Measurements from ENCODE around the gene DICER1.
A peak's percentile ranks its signal among the peaks of the same experiment; 100 is the strongest.
"Not testable (repeated sequence)": the region's sequence is repeated elsewhere in the genome, so short reads cannot be mapped to it uniquely, and the experiment has no call there.

Gene DICER1

GRCh38 chr14:95146079-95146771 lies 11.1 kb downstream of the DICER1 start:
- no peak for DNase-seq (ENCODE audit: low spot score)

GRCh38 chr14:95144849-95145248 lies 12.5 kb downstream of the DICER1 start:
- no peak for DNase-seq (ENCODE audit: low spot score)

DNA sequence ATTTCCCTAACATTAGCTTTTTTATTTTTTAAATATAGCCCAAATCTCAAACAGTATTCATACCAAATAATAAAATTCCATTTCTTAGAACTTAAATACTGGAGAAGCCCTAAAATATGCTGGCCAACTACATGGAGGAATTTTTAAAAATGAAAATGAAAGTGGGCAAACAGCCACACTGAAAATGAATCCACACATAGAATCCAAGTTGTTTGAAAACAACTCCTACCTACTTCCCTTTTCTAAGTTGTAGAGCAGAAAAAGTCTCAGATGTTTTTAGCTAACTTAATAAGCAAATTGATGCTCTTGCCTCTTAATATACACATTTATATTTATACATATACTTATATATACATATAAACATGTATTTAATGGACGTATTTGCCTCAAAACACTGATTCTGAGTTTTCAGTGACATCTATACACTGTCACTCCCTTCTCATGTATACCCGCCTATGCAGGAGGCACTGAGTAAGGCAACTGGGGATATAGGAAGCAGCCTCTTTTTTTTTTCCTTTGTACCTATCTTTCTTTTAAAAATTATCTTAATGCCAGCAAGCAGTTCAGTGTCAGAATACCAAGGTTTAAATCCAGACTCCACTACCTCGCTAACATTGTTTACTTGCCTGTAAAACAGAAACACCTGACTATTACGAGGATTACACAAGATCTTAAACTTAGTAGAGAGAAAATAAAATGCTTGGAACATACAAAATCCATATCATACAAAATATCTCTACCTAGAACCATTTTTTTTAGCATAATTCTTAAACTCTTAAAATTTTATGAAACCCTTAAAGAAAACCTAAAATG lies 13.3 kb downstream of the DICER1 start:
- DNase-seq (ENCODE audit: low spot score), result no peak

DNA sequence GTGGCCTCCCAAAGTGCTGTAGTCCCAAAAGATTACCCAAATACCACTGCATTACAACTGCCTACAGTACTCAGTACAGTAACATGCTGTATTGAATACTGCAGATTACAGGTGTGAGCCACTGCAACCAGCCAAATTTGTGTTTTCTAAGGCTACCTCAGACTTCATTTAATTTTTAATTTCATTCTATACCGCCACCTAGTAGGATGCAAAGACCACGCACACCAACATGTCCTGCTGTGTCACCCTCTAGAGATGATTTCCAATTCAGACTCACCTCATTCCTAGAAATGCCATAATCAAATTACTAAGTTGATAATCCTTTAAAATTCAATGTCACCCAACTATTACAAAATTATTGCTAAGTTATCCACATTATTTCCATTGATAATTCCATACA lies 15.1 kb downstream of the DICER1 start:
- DNase-seq (ENCODE audit: low spot score), result no peak

GRCh38 chr14:95141684-95142083 lies 15.6 kb downstream of the DICER1 start:
- no peak for DNase-seq (ENCODE audit: low spot score)

GRCh38 chr14:95140060-95140858 lies 17.1 kb downstream of the DICER1 start:
- peak; percentile 48 for DNase-seq (ENCODE audit: low spot score)

- no peak for DNase-seq (ENCODE audit: low spot score)
These were observed 18.5 kb downstream of the DICER1 start for GRCh38 chr14:95138876-95139275.

DNA sequence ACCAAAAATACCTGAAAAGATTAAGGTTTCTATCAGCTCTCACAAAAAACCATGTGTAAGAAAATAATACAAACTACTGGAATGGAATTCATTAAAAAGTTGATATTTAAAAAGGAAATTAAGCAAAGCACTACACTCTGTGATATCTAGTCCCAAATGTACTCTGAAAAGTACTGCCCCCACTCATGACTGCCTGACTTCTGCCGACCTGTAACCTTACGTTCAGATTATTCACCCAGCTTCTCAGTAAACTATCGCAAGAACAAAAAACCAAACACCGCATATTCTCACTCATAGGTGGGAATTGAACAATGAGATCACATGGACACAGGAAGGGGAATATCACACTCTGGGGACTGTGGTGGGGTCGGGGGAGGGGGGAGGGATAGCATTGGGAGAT lies 18.9 kb downstream of the DICER1 start:
- not testable (repeated sequence) for DNase-seq (ENCODE audit: low spot score)

GRCh38 chr14:95137804-95138167 lies 19.5 kb downstream of the DICER1 start:
- DNase-seq (ENCODE audit: low spot score), result no peak

DNA sequence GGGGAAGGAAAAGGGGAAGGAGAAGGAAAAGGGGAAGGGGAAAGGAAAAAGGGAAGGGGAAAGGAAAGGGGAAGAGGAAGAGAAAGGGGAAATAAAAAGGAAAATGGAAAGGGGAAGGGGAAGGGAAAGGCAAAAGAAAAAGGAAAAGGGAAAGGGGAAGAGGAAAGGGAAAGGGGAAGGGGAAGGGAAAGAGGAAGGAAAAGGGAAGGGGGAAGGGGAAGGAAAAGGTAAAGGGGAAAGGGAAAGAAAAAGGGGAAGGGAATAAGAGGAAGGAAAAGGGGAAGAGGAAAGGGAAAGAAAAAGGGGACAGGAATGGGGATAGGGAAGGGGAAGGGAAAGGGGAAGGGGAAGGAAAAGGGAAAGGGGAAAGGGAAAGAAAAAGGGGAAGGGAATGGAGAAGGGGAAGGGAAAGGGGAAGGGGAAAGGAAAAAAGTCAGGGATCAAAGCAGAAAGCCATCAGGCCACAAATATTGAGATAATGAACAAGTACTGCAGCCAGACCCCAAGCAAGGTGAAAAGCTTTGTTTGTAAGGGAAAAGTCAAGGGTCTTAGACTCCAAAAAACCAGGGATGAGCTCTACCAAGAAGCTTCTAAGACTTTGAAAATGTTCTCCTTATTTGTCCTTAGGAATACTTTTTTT lies 20.0 kb downstream of the DICER1 start:
- DNase-seq (ENCODE audit: low spot score), result no peak

DNA sequence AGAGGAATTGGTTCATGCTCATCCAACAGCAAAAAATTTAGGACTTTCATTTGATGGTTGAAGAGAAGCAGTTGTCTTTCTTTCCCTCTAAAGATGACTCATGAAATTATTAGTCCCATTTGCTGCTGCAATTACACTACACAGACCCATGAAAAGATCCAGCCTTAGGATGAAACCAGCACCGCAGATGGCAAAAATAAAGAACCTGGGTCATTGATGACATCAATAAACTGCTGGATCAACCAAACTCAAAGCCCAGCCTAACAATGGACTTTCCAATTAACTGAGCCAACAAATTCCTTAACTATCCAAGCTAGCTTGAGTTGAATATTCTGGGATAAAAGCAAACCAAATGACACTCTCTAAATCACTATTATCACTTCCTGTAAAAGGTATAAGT lies 20.7 kb downstream of the DICER1 start:
- DNase-seq (ENCODE audit: low spot score), result no peak

DNA sequence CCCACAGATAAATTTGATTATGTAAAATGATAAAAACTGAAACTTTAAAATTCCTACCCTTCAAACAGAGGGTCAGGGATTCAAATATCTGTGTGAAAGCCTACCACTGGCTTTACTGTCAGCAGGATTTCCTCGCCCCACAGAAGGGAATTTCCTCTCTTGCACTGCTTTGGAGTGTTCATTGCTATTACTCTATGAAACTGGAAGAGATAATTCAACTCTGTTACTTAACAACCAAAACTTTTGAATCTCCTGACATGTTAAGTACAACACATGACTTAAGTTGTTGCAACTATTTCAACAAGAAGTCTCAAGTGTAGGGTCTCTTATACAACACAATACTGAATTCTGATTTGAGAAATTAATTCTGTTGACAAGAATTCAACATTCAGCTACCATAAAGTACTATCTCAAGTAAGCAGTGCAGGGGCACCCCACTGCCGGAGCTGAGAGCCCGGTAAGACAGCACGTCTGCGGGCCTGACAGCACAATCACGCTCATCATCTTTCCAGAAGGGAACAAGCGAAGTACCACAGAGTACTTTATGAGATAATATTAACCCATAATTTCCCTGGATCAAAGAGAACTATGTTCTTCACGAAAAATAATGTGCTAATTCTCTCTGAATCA lies 22.9 kb downstream of the DICER1 start:
- DNase-seq (ENCODE audit: low spot score), result no peak

GRCh38 chr14:95133282-95133681 lies 24.0 kb downstream of the DICER1 start:
- DNase-seq (ENCODE audit: low spot score), result no peak

DNA sequence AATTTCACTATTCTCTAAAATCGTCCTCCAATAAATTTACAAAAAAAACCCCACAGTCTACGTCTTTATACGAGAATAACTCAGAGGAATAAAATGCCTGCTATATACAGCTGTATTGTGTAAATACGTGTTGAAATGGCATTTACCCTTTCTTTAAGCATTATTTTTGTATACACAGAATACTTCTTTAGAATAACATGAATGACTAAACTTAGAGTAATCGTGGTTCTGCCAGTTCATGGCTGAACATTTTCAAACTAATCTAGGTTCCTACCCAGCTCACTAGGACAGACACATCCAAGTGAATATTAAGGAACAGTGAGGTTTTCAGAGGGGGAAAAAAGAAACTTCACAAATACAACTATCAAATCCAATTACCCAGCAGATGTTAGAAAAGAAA lies 24.6 kb downstream of the DICER1 start:
- DNase-seq (ENCODE audit: low spot score), result no peak

- DNase-seq (ENCODE audit: low spot score), result no peak
These were observed 26.8 kb downstream of the DICER1 start for GRCh38 chr14:95130549-95130948.

DNA sequence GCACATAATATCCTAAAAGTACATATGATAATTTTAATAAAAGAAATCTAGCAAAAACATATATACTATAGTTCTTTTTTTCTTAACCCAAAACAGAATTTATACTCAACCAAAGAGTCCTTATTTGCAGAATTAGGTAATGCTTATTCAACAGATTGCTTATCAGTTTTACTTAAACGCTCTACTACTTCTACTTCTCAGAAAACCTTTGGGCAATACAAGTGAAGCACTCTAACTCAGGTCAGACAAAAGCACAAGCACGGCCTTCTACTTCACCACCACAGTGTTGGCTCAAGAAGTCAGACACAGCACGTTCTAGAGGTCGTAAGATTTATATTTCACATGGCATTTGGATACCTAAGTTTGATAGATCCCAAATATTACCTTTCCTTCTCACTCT lies 29.2 kb downstream of the DICER1 start:
- DNase-seq (ENCODE audit: low spot score), result no peak

DNA sequence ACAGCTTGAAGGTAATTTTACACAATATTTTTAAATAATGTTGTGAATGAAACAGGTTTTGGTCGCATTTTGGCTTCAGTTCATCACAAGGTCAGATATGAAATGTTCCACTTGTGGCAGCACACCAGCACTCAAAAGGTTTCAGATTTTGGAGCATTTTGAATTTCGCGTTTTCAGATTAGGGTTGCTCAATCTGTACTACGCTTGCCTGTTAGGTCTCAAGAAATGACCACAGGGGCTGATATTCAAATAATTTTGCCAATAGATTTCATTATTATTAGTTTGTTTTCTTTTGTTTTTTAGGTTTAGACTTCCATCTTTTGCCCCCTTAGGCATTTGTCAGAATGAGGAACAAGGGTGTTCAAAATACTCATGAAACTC lies 29.8 kb downstream of the DICER1 start:
- no peak for DNase-seq (ENCODE audit: low spot score)

- DNase-seq (ENCODE audit: low spot score), result no peak
These were observed 30.3 kb downstream of the DICER1 start for GRCh38 chr14:95126906-95127530.

DNA sequence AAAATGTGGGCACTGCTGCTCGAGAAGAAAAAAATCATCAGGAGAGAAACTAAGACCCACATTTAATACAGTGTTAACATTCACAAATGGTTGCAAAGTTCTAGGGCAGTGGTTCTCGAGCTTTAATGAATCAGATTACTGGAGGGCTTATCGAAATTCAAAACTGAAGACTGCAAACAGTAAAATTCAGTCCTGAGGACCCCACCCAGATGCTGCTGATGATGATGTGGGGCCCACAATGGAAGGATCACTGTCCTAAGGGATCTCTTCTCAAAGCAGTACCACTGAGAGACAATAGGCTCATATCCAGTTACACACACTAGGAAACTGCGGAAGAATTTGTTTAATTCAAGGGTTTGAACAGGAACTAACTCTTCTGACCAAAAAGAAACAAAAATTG lies 31.4 kb downstream of the DICER1 start:
- DNase-seq (ENCODE audit: low spot score), result no peak

DNA sequence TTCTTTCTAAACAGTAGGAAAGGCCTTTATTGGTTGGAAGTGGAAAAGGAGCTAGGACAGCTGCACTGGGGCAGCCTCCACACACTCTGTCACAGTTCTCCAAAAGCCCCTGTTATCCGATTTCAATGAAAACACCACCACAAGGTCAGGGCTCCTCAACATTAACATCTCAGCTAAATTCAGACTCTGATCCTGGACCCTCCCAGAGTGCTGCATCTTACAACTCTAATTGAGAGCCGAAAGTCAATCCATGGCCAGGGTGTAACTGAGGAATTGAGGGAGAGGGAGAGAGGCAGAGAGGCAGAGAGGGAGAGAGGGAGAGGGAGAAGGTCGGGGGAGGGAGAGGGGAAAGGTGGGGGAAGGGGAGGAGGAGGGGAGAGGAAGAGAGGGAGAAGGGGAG lies 32.1 kb downstream of the DICER1 start:
- DNase-seq (ENCODE audit: low spot score), result no peak

GRCh38 chr14:95123891-95124579 lies 33.3 kb downstream of the DICER1 start:
- DNase-seq (ENCODE audit: low spot score), result no peak

Data from putamen (tissue), 1 donor.